SU-DHL-6 (cell line): ENCODE measurements around the gene PRKAR2A.

Experiments
- EZH2phosphoT487 ChIP-seq: fragments of 200-600 bp; sonication (generic), shearing (Covaris generic); conservative IDR thresholded peaks from 2 replicates; pipeline ENCODE4 v1.6.1; 2018; ENCODE audit warnings: mild to moderate bottlenecking, antibody characterized with exemption, low read length, moderate library complexity, mixed read lengths
- TF ChIP-seq, protein P1 (sequence below): fragments of 200-600 bp; sonication (generic); IDR thresholded peaks from one replicate; pipeline ENCODE4 v1.5.1; 2017; ENCODE audit warnings: antibody characterized with exemption, mild to moderate bottlenecking, low read length, moderate library complexity; ENCODE audit not compliant: insufficient read depth, poor library complexity, severe bottlenecking

DNA sequence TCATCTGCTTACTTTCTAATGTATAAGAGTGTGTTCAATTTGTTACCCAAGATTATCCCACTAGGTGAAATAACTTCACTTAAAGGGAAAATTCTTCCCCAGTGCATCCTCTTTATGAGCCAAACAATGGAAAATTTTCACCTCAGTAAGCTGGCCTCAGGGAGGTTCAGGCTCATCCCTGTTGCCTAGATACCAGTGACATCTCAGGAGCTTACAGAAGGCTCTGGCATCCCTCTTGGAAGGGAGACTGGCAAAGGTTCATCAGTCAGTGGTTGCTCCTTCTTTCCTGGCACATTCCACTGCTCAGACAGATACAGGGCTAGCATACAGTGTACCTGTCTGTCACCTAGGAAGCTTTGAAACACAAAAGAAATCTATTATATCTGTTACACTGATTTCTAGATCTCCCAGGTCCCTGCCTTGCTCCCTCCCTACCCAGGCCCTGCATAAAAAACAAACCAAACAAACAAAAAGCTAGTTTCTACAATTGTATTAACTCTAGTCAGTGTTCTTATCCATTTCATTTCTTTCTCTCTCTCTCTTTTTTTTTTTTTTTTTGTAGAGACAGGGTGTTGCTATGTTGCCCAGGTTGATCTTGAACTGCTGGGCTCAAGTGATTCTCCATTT, 132.4 kb downstream of the PRKAR2A start:
- TF ChIP-seq, protein P1, sequence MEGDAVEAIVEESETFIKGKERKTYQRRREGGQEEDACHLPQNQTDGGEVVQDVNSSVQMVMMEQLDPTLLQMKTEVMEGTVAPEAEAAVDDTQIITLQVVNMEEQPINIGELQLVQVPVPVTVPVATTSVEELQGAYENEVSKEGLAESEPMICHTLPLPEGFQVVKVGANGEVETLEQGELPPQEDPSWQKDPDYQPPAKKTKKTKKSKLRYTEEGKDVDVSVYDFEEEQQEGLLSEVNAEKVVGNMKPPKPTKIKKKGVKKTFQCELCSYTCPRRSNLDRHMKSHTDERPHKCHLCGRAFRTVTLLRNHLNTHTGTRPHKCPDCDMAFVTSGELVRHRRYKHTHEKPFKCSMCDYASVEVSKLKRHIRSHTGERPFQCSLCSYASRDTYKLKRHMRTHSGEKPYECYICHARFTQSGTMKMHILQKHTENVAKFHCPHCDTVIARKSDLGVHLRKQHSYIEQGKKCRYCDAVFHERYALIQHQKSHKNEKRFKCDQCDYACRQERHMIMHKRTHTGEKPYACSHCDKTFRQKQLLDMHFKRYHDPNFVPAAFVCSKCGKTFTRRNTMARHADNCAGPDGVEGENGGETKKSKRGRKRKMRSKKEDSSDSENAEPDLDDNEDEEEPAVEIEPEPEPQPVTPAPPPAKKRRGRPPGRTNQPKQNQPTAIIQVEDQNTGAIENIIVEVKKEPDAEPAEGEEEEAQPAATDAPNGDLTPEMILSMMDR: no peak
- no peak for TF ChIP-seq EZH2phosphoT487
